Mucosa of rectum (tissue), 2 donors: ENCODE measurements around the gene ARID1B.

Experiments used
- H3K27ac ChIP-seq, 2 donors: one replicate each; pipeline ENCODE4 v1.7.0; 2013; ENCODE audit warnings: inconsistent platforms in 2 of 2, low read depth in 2 of 2, low read length in 2 of 2
- H3K27me3 ChIP-seq, 2 donors: one replicate each; pipeline ENCODE4 v1.7.0; 2013; ENCODE audit warnings: low read length in 2 of 2; ENCODE audit not compliant: control insufficient read depth in 2 of 2, insufficient read depth in 2 of 2
- H3K36me3 ChIP-seq, 2 donors: one replicate each; pipeline ENCODE4 v1.7.0; 2013; ENCODE audit warnings: low read length in 2 of 2; ENCODE audit not compliant: control insufficient read depth in 2 of 2, insufficient read depth in 2 of 2
- H3K4me1 ChIP-seq, 2 donors: one replicate each; pipeline ENCODE4 v1.7.0; 2013; ENCODE audit warnings: low read length in 2 of 2, mild to moderate bottlenecking in 1 of 2; ENCODE audit not compliant: control insufficient read depth in 2 of 2, insufficient read depth in 2 of 2
- H3K4me3 ChIP-seq, 2 donors: one replicate each; pipeline ENCODE4 v1.7.0; 2013; ENCODE audit warnings: low read length in 2 of 2
- H3K9ac ChIP-seq, 2 donors: one replicate each; pipeline ENCODE4 v1.7.0; 2013; ENCODE audit warnings: low read length in 2 of 2, low read depth in 1 of 2, mild to moderate bottlenecking in 1 of 2
- H3K9me3 ChIP-seq, 2 donors: one replicate each; pipeline ENCODE4 v1.7.0; 2013; ENCODE audit warnings: low read length in 2 of 2; ENCODE audit not compliant: control insufficient read depth in 2 of 2
- donor health status: healthy.
- donor health status: Normal muscosa, but diverticular disease.

ARID1B gene

DNA sequence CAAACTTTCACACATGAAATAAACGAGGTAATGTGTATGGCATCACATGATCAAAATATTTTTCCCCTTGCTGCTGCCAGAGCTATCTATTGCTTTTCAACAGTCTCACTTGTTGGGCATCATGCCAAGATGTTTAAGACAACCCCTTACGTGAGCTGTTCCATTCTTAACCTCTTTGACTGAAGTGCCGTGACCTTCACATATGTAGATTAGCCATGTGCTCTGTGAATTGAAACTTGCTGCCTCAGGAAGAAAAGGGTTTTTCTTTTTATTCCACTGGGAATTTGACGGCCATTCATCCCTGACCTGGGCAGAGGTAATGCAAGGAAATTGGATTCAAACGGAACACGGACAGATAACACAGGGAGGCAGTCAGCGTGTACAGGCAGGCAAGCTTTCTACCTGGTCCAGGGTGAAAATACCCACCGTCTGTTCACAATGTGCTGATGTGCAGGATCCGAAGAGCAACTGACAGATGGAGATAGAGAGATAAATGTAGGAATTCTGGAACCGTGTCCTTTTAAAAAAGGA lies 14.2 kb downstream of the ARID1B start:
- Histone ChIP-seq H3K4me1 (peaks cover 7 to 14% of the 10 kb centered on the region in 2 donors), H3K36me3 (no peaks in the 10 kb centered on the region), H3K27ac (no peak overlapping the region), H3K9ac (no peak overlapping the region), H3K27me3 (no peaks in the 10 kb centered on the region), H3K4me3 (peak overlapping the region in 1 of 2 donors; percentile 39), H3K9me3 (no peaks in the 10 kb centered on the region)

GRCh38 chr6:156793200-156793599 lies 16.0 kb downstream of the ARID1B start:
- peaks cover 7 to 14% of the 10 kb centered on the region in 2 donors for H3K4me1 ChIP-seq
- H3K9me3 ChIP-seq: no peaks in the 10 kb centered on the region
- no peak overlapping the region for H3K27ac ChIP-seq
- no peak overlapping the region for H3K4me3 ChIP-seq
- no peak overlapping the region for H3K9ac ChIP-seq
- H3K27me3 ChIP-seq: no peaks in the 10 kb centered on the region
- H3K36me3 ChIP-seq: no peaks in the 10 kb centered on the region

DNA sequence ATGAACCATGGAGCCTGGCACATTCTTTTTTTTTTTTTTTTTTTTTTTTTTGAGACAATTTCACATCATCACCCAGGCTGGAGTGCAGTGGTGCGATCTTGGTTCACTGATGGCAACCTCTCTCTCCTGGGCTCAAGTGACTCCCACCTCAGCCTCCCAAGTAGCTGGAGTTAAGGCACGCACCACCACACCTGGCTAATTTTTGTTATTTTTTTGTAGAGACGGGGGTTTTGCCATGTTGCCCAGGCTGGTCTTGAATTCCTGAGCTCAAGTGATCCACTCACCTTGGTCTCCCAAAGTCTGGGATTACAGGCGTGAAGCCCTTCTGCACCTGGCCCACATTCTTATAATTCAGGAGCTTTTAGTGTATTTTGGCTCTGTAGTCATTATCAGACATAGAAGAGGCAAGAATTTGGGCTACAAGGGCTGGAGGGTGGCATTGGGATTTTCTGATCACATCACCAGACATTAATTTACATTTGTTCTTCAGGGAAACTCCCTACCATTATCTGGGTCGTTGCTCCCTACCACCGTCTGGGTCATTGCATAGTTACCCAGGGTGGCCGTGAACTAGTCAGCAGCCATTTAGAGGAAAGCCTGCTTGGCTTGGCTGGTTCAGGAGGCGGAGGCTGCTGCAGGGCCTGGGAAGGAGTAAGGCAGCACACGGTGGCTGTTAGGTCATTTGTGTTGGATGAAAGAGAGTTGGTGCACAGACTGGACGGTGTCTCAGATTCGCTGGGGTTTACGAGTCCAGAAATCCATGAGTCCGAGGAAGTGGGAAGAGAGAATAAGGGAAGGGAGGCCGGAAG lies 17.6 kb downstream of the ARID1B start:
- H3K9ac ChIP-seq: no peak overlapping the region
- no peaks in the 10 kb centered on the region for H3K36me3 ChIP-seq
- no peak overlapping the region for H3K27ac ChIP-seq
- no peaks in the 10 kb centered on the region for H3K9me3 ChIP-seq
- no peaks in the 10 kb centered on the region for H3K27me3 ChIP-seq
- peaks cover 7 to 14% of the 10 kb centered on the region in 2 donors for H3K4me1 ChIP-seq
- H3K4me3 ChIP-seq: no peak overlapping the region

GRCh38 chr6:156795825-156796224 lies 18.6 kb downstream of the ARID1B start:
- H3K36me3 ChIP-seq: no peaks in the 10 kb centered on the region
- H3K9me3 ChIP-seq: no peaks in the 10 kb centered on the region
- H3K9ac ChIP-seq: no peak overlapping the region
- peak overlapping the region in 1 of 2 donors; percentile 57 for H3K4me3 ChIP-seq
- H3K4me1 ChIP-seq: peaks cover 7 to 14% of the 10 kb centered on the region in 2 donors
- H3K27ac ChIP-seq: no peak overlapping the region
- H3K27me3 ChIP-seq: no peaks in the 10 kb centered on the region

- no peak overlapping the region for H3K9ac ChIP-seq
- no peak overlapping the region for H3K4me3 ChIP-seq
- H3K4me1 ChIP-seq: peaks cover under 1 to 6% of the 10 kb centered on the region in 2 donors
- H3K27ac ChIP-seq: no peak overlapping the region
- no peaks in the 10 kb centered on the region for H3K9me3 ChIP-seq
- H3K36me3 ChIP-seq: no peaks in the 10 kb centered on the region
- H3K27me3 ChIP-seq: no peaks in the 10 kb centered on the region
Measured at GRCh38 chr6:156796627-156797026, 19.4 kb downstream of the ARID1B start.

DNA sequence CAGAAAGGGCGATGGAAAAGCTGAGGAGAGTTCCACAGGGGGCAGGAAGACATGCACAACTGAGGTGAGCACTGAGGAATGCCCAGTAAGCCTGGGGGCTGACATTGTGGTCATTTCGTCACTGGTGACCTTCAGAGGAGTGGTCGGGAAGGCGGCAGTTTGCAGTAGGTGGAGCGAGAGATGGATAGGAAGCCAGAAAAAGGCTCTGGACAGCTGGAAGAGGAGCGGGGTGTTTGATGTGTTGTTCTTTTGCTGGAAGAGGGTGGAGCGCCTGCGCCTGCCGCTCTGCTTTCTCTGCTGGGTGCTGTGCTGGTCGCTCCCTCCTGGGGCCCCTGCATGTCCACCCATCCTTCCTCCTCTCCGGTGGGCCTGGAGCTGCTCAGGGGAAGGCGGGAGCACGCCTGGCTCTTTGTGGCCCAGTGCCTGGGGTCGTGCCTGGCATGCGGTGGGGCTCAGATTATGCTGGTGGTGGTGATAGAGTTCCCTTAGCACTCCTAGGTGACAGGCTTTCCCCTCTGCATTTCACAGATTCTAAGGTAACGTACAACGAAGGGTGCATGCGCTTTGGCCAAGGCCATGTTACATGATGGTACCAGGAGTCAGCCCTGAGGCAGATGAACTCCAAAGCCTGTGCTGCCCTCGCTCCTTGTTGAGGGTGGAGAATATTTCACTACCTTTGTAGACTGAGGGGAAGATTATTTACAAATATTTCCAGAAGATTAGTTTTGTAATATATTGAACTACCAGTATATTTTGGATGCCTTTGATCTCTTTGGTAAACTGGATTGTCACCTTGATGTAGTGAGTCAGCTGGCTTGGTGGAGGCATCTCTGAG lies 20.9 kb downstream of the ARID1B start:
- H3K9me3 ChIP-seq: no peaks in the 10 kb centered on the region
- H3K27ac ChIP-seq: no peak overlapping the region
- no peaks in the 10 kb centered on the region for H3K36me3 ChIP-seq
- no peak overlapping the region for H3K4me3 ChIP-seq
- H3K27me3 ChIP-seq: no peaks in the 10 kb centered on the region
- no peak overlapping the region for H3K9ac ChIP-seq
- peaks cover 0 to 6% of the 10 kb centered on the region in 2 donors for H3K4me1 ChIP-seq

DNA sequence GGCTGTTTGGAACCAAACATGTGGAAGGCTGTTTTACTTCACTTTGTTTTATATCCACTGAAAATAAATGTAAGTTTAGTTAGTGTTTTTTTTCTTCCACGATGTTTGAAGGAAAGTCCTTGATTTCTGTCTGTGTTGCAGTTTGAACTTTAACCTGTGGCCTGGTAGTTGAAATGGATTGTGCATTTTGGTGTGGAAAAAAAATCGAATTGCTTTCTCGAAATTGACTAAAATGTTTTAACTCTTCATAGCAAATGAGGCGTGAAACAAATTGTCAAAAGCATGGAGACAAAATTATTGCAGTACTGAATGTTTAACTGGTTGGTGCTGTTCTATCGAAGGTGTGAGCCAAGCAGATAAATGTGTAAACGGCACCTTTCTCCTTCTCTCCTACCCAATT lies 24.5 kb downstream of the ARID1B start:
- H3K27ac ChIP-seq: no peak overlapping the region
- no peaks in the 10 kb centered on the region for H3K36me3 ChIP-seq
- no peaks in the 10 kb centered on the region for H3K4me1 ChIP-seq
- no peaks in the 10 kb centered on the region for H3K9me3 ChIP-seq
- no peaks in the 10 kb centered on the region for H3K27me3 ChIP-seq
- no peak overlapping the region for H3K4me3 ChIP-seq
- H3K9ac ChIP-seq: no peak overlapping the region

DNA sequence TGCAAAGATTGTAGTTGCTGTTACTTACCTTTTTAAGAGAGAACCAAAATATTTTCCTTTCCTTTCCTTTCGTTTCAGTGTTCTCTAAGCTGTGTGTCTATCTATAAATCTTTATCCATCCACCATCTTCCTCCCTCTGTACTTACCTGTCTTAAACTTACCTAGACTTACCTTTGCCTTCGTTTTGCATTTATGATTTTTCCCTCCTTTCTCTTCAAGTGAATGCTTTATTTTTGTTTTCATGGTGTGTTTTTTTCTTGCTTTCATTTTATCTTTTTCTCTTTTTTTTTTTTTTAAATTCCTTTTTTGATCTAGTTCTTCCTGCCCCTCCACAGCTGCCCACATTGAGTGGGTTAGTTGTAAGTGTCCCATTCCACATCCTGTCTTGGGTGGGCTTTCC lies 26.2 kb downstream of the ARID1B start:
- no peak overlapping the region for H3K4me3 ChIP-seq
- no peaks in the 10 kb centered on the region for H3K4me1 ChIP-seq
- no peaks in the 10 kb centered on the region for H3K9me3 ChIP-seq
- no peak overlapping the region for H3K9ac ChIP-seq
- no peaks in the 10 kb centered on the region for H3K27me3 ChIP-seq
- no peak overlapping the region for H3K27ac ChIP-seq
- H3K36me3 ChIP-seq: no peaks in the 10 kb centered on the region

DNA sequence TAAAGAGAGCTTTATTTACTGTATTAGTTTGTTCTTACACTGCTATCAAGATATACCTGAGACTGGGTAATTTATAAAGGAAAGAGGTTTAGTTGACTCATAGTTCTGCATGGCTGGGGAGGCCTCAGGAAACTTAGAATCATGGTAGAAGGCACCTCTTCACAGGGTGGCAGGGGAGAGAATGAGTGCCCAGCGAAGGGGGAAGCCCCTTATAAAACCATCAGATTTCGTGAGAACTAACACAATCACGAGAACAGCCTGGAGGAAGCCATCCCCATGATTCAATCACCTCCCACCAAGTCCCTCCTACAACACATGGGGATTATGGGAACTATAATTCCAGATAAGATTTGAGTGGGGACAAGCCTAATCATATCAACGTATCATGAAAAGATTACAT lies 27.2 kb downstream of the ARID1B start:
- H3K9me3 ChIP-seq: no peaks in the 10 kb centered on the region
- H3K27me3 ChIP-seq: no peaks in the 10 kb centered on the region
- no peak overlapping the region for H3K27ac ChIP-seq
- H3K36me3 ChIP-seq: no peaks in the 10 kb centered on the region
- no peak overlapping the region for H3K4me3 ChIP-seq
- H3K4me1 ChIP-seq: no peaks in the 10 kb centered on the region
- no peak overlapping the region for H3K9ac ChIP-seq

DNA sequence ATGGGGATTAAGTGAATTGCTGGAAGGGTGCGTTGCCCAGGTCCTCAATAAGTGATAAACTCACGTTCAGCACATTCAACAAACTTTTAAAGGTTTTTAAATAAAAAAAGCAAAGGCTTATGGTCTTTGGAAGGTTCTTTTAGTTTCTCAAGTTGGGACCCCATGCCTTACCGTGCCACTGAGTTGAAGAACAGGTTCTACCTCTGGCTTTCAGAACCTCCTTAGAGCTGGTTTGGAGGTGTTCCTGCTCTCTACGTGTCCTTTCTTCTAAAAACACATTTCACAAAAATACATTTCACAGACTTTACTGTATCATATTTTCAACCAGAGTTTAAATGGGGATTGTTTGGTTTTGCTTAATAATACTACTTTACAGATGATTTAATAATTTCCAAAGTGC lies 29.0 kb downstream of the ARID1B start:
- Histone ChIP-seq H3K4me3 (no peak overlapping the region), H3K27me3 (no peaks in the 10 kb centered on the region), H3K27ac (no peak overlapping the region), H3K4me1 (no peaks in the 10 kb centered on the region), H3K9ac (no peak overlapping the region), H3K36me3 (no peaks in the 10 kb centered on the region), H3K9me3 (no peaks in the 10 kb centered on the region)
